Measurements from ENCODE around the gene SAPCD2. TPM values are rescaled to one million over a fixed set of nuclear protein-coding genes. Genes with fewer than 3 reads are reported as not detected.

SAPCD2 gene
- polyA plus RNA-seq, 1 donor (not counting 4 experiments of a cell fraction or from before 2014, with no cell fraction given): 1.6 TPM

GRCh38 chr9:137023583-137023991 is 46.8 kb downstream of the SAPCD2 start:
- Histone ChIP-seq H2AFZ (ENCODE audit: control insufficient read depth, low read length) (no peak overlapping the region), H3K9me3 (ENCODE audit: control insufficient read depth, low read depth, low read length) (no peaks in the 10 kb centered on the region), H3K27me3 (ENCODE audit: control insufficient read depth, extremely low read depth, insufficient read depth, low read length) (peaks cover 15% of the 10 kb centered on the region), H3K4me3 (ENCODE audit: control insufficient read depth in 2 of 3, extremely low read depth in 1 of 3, insufficient read depth in 2 of 3, low read depth in 1 of 3, low read length in 3 of 3) (no peak overlapping the region), H4K20me1 (ENCODE audit: control insufficient read depth, extremely low read depth, insufficient read depth, low read length) (no peaks in the 10 kb centered on the region), H3K36me3 (ENCODE audit: control insufficient read depth in 2 of 2, extremely low read depth in 1 of 2, insufficient read depth in 2 of 2, low read length in 2 of 2) (no peaks in the 10 kb centered on the region), H3K9me1 (ENCODE audit: control insufficient read depth, extremely low read depth, insufficient read depth, low read length) (no peaks in the 10 kb centered on the region), H3K27ac (ENCODE audit: control insufficient read depth, insufficient read depth, low read length) (no peak overlapping the region), H3K4me1 (ENCODE audit: control insufficient read depth, extremely low read depth, insufficient read depth, low read length) (peaks cover 3% of the 10 kb centered on the region), H3K79me2 (ENCODE audit: control insufficient read depth, insufficient read depth, low read length) (no peaks in the 10 kb centered on the region), H3K9ac (ENCODE audit: control insufficient read depth, extremely low read depth, insufficient read depth, low read length) (no peak overlapping the region), H3K4me2 (ENCODE audit: control insufficient read depth, extremely low read depth, insufficient read depth, low read depth, low read length) (no peak overlapping the region)
- DNase-seq (ENCODE audit: low read depth, low spot score): no peak
- FAIRE-seq: no peak
- dilution Hi-C loops (cut with MboI; ENCODE audit: extremely low pct_ligation_motif_present, low sequenced_read_pairs): no loop called here
- TF ChIP-seq CTCF (optimal IDR thresholded peaks at IDR 0.05 in 1 of 3, IDR thresholded peaks at IDR 0.05 in 1 of 3, conservative IDR thresholded peaks at IDR 0.05 in 1 of 3; ENCODE audit: extremely low read depth in 1 of 3, insufficient read depth in 2 of 3, low read length in 3 of 3) (no peak), EZH2 (IDR thresholded peaks at IDR 0.05; ENCODE audit: low read length) (no peak)

GRCh38 chr9:137023157-137023556 is 47.2 kb downstream of the SAPCD2 start:
- Histone ChIP-seq H4K20me1 (ENCODE audit: control insufficient read depth, extremely low read depth, insufficient read depth, low read length) (no peaks in the 10 kb centered on the region), H3K4me3 (ENCODE audit: control insufficient read depth in 2 of 3, extremely low read depth in 1 of 3, insufficient read depth in 2 of 3, low read depth in 1 of 3, low read length in 3 of 3) (no peak overlapping the region), H3K36me3 (ENCODE audit: control insufficient read depth in 2 of 2, extremely low read depth in 1 of 2, insufficient read depth in 2 of 2, low read length in 2 of 2) (no peaks in the 10 kb centered on the region), H3K4me2 (ENCODE audit: control insufficient read depth, extremely low read depth, insufficient read depth, low read depth, low read length) (no peak overlapping the region), H3K27ac (ENCODE audit: control insufficient read depth, insufficient read depth, low read length) (no peak overlapping the region), H3K27me3 (ENCODE audit: control insufficient read depth, extremely low read depth, insufficient read depth, low read length) (peaks cover 15% of the 10 kb centered on the region), H3K4me1 (ENCODE audit: control insufficient read depth, extremely low read depth, insufficient read depth, low read length) (no peaks in the 10 kb centered on the region), H3K79me2 (ENCODE audit: control insufficient read depth, insufficient read depth, low read length) (no peaks in the 10 kb centered on the region), H2AFZ (ENCODE audit: control insufficient read depth, low read length) (no peak overlapping the region), H3K9me3 (ENCODE audit: control insufficient read depth, low read depth, low read length) (no peaks in the 10 kb centered on the region), H3K9me1 (ENCODE audit: control insufficient read depth, extremely low read depth, insufficient read depth, low read length) (no peaks in the 10 kb centered on the region), H3K9ac (ENCODE audit: control insufficient read depth, extremely low read depth, insufficient read depth, low read length) (no peak overlapping the region)
- dilution Hi-C loops (cut with MboI; ENCODE audit: extremely low pct_ligation_motif_present, low sequenced_read_pairs): no loop called here
- FAIRE-seq: no peak
- DNase-seq (ENCODE audit: low read depth, low spot score): no peak
- TF ChIP-seq EZH2 (IDR thresholded peaks at IDR 0.05; ENCODE audit: low read length) (no peak), CTCF (optimal IDR thresholded peaks at IDR 0.05 in 1 of 3, IDR thresholded peaks at IDR 0.05 in 1 of 3, conservative IDR thresholded peaks at IDR 0.05 in 1 of 3; ENCODE audit: extremely low read depth in 1 of 3, insufficient read depth in 2 of 3, low read length in 3 of 3) (no peak)
